Measurements from ENCODE around the gene SLC12A7.
"Not testable (repeated sequence)": the region's sequence is repeated elsewhere in the genome, so short reads cannot be mapped to it uniquely, and the experiment has no call there.

SLC12A7 gene

GRCh38 chr5:1140171-1140817, 28.4 kb upstream of the SLC12A7 start:
- no peak for DNase-seq

- DNase-seq = no peak
These were observed 27.7 kb upstream of the SLC12A7 start for GRCh38 chr5:1139331-1140170.

- DNase-seq = no peak
These were observed 26.8 kb upstream of the SLC12A7 start for GRCh38 chr5:1138445-1139245.

- no peak for DNase-seq
These were observed 25.9 kb upstream of the SLC12A7 start for GRCh38 chr5:1137567-1138444.

GRCh38 chr5:1136814-1137213, 25.0 kb upstream of the SLC12A7 start:
- DNase-seq = no peak

GRCh38 chr5:1135696-1136525, 24.0 kb upstream of the SLC12A7 start:
- DNase-seq = no peak

- no peak for DNase-seq
These were observed 22.6 kb upstream of the SLC12A7 start for GRCh38 chr5:1134478-1134877.

- DNase-seq = no peak
These were observed 21.8 kb upstream of the SLC12A7 start for GRCh38 chr5:1133510-1134201.

GRCh38 chr5:1133108-1133507, 21.2 kb upstream of the SLC12A7 start:
- no peak for DNase-seq

GRCh38 chr5:1132570-1132969, 20.7 kb upstream of the SLC12A7 start:
- no peak for DNase-seq

GRCh38 chr5:1131726-1132125, 19.9 kb upstream of the SLC12A7 start:
- DNase-seq = no peak

- no peak for DNase-seq
These were observed 19.3 kb upstream of the SLC12A7 start for GRCh38 chr5:1131191-1131621.

GRCh38 chr5:1130218-1130946, 18.5 kb upstream of the SLC12A7 start:
- DNase-seq = no peak

GRCh38 chr5:1129711-1130055, 17.8 kb upstream of the SLC12A7 start:
- no peak for DNase-seq

GRCh38 chr5:1128977-1129710, 17.3 kb upstream of the SLC12A7 start:
- DNase-seq = no peak

- no peak for DNase-seq
These were observed 16.3 kb upstream of the SLC12A7 start for GRCh38 chr5:1127959-1128785.

GRCh38 chr5:1125695-1126094, 13.8 kb upstream of the SLC12A7 start:
- DNase-seq = not testable (repeated sequence)

- DNase-seq = no peak
These were observed 13.1 kb upstream of the SLC12A7 start for GRCh38 chr5:1125030-1125357.
